ENCODE measurements around the gene SCARF2.
"Not testable (repeated sequence)": the region's sequence is repeated elsewhere in the genome, so short reads cannot be mapped to it uniquely, and the experiment has no call there.

Gene SCARF2

GRCh38 chr22:20459152-20459542, 21.5 kb upstream of the SCARF2 start:
- no peak for DNase-seq

GRCh38 chr22:20458530-20459151, 21.0 kb upstream of the SCARF2 start:
- DNase-seq, result no peak

DNA sequence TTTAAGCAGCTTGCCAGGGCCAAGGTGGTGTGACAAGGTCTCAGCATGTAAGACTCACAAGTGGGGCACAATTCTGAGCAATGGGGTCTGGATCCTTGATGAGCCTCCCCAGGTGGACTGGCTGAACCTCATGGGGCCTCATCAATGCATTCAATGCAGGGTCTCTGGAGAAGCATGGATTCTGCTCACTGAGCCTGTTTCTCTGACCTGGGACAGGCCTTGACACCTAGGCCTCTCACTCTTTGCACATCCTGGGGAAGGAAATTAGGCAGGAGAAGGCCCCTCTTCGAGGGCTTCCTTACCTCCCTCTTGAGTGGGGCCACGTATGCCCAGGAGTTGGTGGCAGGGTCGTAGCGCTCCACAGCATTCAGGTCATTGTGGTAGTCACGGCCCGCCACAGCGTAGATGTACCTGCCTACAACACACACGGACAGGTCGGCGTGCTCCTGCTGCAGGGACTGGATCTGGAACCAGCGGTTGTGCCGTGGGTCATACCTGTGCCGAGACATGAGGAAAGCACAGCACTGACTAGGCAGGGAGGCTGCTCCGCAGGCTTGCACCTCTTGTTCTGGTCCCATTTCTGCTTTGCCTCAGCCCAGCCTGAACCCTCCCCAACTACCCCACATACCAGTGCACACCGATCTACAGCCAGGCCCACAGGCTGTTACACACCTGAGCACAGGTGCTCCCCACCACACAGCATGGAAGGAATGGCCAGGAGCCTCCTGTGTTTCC, 20.0 kb upstream of the SCARF2 start:
- DNase-seq, result no peak

DNA sequence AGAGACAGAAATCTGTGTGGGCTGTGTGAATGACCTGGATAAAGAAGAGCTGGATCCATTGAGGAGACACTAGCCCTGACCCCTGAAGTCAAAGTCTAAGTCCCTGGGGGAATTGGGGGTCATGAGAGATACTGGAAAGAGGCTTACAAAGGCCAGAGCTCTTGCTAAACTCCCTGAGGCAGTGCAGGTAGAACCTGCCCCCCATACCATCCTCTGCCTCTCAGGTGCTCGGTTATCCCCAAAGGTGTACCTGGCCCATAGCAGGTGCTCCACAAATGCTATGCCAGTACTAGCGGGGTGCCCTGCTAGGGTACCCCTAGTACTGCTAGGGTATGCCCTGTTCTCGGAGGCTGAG, 19.1 kb upstream of the SCARF2 start:
- no peak for DNase-seq

- DNase-seq, result peak; percentile 71
Measured at GRCh38 chr22:20456064-20456721, 18.6 kb upstream of the SCARF2 start.

- no peak for DNase-seq
Measured at GRCh38 chr22:20455709-20456063, 18.1 kb upstream of the SCARF2 start.

DNA sequence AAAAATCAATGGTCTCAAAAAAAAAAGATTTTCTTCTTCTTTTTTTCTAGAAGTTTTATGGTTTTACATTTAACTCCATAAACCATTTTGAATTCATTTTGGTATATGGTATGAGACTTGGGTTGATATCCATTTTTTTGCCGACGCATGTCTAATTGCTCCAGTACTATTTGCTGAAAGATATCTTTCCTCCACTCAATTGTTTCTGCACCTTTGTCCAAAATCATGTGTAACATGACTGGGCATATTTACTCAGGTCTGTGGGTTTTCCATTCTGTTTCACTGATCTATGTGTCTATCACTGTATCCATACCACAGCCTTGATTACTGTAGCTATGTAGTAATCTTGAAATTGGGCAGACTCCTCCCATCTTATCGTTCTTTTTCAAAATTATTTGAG, 15.6 kb upstream of the SCARF2 start:
- DNase-seq, result no peak

DNA sequence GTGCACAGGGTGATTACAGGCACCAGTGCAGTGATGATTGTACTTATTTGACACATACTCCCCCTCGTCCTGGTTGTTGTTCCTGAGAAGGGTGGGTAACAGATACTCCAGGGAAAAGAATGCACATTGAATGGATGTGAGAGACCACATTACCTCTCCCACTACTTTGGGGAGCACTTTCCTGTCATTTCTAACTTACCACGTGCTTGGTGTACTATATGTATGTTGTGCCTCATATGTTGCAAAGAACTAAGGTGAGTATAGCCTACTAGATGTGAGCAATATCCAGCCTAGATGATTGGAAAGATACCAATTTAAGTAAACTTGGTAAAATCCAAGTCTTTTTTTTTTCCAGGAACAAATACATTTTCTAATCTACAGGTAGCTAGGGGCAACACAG, 14.3 kb upstream of the SCARF2 start:
- DNase-seq, result no peak

- DNase-seq, result not testable (repeated sequence)
Measured at GRCh38 chr22:20451129-20451778, 13.6 kb upstream of the SCARF2 start.

DNA sequence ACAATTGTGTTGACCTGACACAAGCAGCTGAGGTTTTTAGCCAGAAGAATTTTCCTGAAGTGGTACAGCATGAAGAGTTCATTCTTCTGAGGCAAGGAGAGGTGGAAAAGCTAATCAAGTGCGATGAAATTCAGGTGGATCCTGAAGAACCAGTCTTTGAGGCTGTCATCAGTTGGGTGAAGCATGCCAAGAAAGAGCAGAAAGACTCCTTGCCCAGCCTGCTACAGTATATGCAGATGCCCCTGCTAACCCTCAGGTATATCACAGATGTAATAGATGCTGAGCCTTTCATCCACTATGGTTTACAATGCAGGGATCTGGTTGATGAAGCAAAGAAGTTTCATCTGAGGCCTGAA, 12.9 kb upstream of the SCARF2 start:
- no peak for DNase-seq

GRCh38 chr22:20449819-20450550, 12.4 kb upstream of the SCARF2 start:
- no peak for DNase-seq

GRCh38 chr22:20448630-20449029, 11.0 kb upstream of the SCARF2 start:
- no peak for DNase-seq

GRCh38 chr22:20446383-20446970, 8.9 kb upstream of the SCARF2 start:
- no peak for DNase-seq

DNA sequence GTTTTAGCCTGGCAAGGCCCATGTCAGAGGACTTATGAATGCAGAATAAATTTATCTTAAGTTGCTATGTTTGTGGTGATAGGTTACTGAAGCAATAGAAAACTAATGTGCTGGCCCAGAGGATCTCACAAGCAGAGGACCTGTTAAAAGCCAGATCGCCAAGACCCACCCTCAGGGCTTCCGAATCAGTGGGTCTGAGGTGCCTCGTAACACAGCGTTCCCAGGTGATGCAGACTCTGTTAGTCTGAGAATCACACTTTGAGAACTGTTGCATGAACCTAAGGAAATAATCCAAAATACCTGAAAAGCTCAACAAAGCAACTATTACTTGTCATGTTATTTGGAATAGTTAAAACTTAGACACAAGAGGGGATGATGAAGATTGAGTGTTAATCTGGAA, 6.7 kb upstream of the SCARF2 start:
- DNase-seq, result no peak

- DNase-seq, result no peak
Measured at GRCh38 chr22:20442485-20443284, 5.1 kb upstream of the SCARF2 start.

- DNase-seq, result no peak
Measured at GRCh38 chr22:20441631-20442484, 4.2 kb upstream of the SCARF2 start.

DNA sequence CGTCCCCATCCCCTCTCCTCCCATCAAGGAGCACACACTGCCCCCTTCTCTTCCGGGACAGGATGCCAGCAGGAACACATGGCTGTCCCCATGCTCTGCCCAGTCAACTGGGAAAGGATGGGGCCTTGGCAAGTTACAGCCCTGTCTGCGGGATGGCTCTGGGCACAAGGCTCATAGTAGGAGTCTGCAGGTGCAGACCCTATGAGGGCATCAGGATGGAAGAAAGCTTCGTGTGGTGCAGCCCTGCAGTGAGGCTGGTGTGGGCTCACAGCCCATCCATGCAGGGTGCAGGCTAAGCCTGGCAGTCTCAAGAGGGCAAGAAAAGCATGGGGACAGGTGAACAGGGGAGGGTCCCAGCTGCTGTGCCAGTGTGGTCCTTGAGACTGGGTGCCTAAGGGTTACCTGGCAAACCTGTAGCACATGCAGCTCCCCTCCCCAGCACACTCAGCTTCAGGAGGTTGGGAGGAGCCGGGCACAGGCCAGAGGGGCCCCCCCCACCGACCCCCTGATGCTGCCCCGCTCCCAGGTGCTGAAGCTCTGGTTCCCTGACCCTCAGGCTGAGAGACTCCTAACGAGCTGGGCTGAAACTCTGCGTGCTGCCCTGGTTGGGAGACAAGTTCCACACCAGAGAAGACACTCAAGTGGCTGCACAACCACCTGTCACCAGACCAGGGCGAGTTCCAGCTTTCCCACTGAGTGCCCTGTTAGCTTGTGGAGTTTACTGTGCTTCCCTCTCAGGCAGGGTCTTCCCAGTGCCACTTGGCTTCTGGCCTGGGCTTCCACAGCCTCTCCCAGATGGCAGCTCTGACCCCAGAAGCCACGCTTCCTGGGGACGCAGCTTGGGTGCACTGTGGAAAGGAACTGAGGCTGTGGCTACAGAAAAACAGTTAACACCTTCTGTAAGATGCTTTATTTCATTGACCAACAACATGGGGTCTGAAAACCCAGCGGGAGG, 3.3 kb upstream of the SCARF2 start:
- no peak for DNase-seq

DNA sequence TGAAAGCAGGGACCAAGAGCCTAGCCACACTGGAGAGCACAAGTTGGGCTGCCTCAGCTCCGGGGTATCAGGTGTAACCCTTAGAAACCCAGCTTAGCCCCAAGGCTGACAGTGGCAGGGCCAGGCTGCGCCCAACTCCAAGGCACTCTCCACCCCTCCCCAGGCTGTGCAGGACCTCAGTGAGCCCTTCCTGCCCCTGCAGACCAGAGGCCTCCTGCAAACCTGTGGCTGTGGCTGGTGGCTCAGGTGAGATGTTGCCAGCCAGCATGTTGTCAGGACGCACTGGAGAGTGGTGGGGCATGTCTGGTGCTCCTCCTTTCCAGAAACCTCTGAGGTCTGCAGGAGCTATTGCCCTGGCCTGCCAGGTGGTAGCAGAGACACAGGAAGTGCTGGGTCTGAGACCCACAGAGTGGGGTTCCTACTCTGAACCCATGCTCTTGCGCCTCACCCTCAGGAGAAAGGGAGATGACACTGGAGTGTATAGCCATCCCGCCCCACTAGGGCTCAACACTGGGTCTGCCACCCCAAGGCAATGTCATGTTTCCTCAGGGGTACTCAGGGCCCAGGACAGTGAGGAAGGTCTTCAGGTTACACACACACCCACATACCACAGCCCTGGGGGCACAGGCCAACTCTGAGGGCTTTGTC, 2.4 kb upstream of the SCARF2 start:
- DNase-seq, result no peak

- no peak for DNase-seq
Measured at GRCh38 chr22:20439556-20439927, 1.9 kb upstream of the SCARF2 start.
